Pericardium fibroblast (primary cell): Measurements from ENCODE around the gene RABGGTB. TPM values are rescaled to one million over a fixed set of nuclear protein-coding genes. Genes with fewer than 3 reads are reported as not detected.

Experiments
- total RNA-seq: library from RNA; depleted of rRNA; stranded (reverse); fragments of >200 nt; gene quantifications from 2 replicates; pipeline ENCODE4 v1.2.3, GENCODE V29; 2015

The RABGGTB gene
- total RNA-seq = 34.1 and 52.0 TPM in 2 replicates

GRCh38 chr1:75785983-75786853 is at the start of gene RABGGTB:
TSS of gene RABGGTB (plus strand) at chr1:75786256. CDS start at chr1:75786272, 16 bp downstream.

GRCh38 chr1:75796376-75797272 is 10.6 kb downstream of the RABGGTB start, which contains the start of gene MSH4:
TSS of gene MSH4 (plus strand) at chr1:75796882. CDS start at chr1:75796986, 104 bp downstream.

Other genes starting within 250 kb of the RABGGTB start
- gene SLC44A5, start 175.1 kb upstream of the RABGGTB start, total RNA-seq = under 0.01 and 0.26 TPM in 2 replicates
- gene ACADM, start 61.5 kb upstream of the RABGGTB start, total RNA-seq = 22.4 and 34.2 TPM in 2 replicates
- gene MSH4, start 10.6 kb downstream of the RABGGTB start, total RNA-seq = 0.17 TPM in 1 of 2 replicates, not detected in the other
- gene ASB17, start 146.1 kb downstream of the RABGGTB start, total RNA-seq = not detected in 2 replicates